ES-I3 (cell line): ENCODE measurements around the gene RALY.

Experiments
- H3K36me3 ChIP-seq: 2 replicates; pipeline ENCODE4 v1.6.1; 2013; ENCODE audit warnings: mild to moderate bottlenecking, low read length, control low read depth, moderate library complexity; ENCODE audit not compliant: insufficient read depth
- H3K4me1 ChIP-seq: 2 replicates; pipeline ENCODE4 v1.6.1; 2013; ENCODE audit warnings: mild to moderate bottlenecking, control low read depth, low read length; ENCODE audit not compliant: insufficient read depth
- H3K9ac ChIP-seq: 2 replicates; pipeline ENCODE4 v1.6.1; 2013; ENCODE audit warnings: low read depth, mild to moderate bottlenecking, low read length, moderate library complexity
- H3K9me3 ChIP-seq: 2 replicates; pipeline ENCODE4 v1.6.1; 2013; ENCODE audit warnings: mild to moderate bottlenecking, low read length, moderate library complexity; ENCODE audit not compliant: control insufficient read depth, insufficient read depth

Gene RALY

DNA sequence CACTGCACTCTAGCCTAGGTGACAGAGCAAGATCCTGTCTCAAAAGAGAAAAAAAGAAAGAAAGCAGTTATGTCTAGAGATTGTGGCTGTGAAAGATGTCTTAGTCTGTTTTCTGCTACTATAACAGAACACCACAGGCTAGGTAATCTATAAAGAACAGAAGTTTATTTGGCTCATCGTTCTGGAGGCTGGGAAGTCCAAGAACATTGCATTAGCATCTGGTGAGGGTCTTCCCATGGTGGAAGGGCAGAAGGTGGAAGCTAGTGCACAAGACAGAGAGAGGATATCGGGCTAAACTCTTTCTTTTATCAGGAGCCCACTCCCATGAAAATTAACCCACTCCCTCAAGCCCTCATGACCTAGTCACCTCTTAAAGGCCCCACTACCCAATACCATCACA, 16.2 kb upstream of the RALY start:
- no peaks in the 10 kb centered on the region for H3K4me1 ChIP-seq
- H3K36me3 ChIP-seq = no peaks in the 10 kb centered on the region
- H3K9me3 ChIP-seq = no peaks in the 10 kb centered on the region
- H3K9ac ChIP-seq = no peak overlapping the region

DNA sequence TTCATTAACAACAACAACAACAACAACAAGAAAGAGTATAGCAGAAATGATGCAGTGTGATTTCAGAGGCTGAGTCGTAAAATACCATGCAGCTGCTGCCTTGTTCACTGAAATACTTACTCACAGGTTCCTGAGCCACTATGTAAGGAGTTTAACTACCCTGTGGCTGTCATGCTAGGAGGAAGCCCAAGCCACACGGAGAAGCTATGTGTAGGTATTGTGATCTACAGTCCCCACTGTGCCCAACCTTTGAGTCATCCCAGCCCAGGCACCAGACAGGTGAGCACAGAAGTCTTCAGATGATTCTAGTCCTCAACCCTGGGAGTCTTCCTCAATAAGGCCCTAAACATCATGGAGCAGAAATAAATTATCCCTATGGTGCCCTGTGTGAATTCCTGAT, 14.6 kb upstream of the RALY start:
- no peaks in the 10 kb centered on the region for H3K9me3 ChIP-seq
- H3K4me1 ChIP-seq = no peaks in the 10 kb centered on the region
- H3K36me3 ChIP-seq = no peaks in the 10 kb centered on the region
- H3K9ac ChIP-seq = no peak overlapping the region

DNA sequence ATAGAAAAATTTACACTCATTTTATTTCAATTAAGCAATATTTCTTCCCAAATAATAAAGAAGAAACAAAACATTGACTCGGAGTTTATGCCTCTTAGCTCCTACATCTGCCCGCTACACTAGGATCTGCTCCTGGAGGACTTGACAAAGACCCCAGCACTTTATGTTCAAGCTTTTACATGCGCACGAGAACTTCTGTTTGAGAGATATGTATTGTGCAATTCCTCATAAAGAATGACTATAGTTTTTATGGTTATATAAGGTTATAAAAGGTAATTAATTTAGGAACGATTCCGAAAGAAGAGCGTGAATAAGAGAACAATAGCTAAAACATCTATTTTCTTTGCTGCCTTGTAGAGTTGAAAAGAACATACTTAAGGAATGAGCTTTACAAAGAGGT, 12.4 kb upstream of the RALY start:
- Histone ChIP-seq H3K36me3 (no peaks in the 10 kb centered on the region), H3K9me3 (no peaks in the 10 kb centered on the region), H3K9ac (no peak overlapping the region), H3K4me1 (no peaks in the 10 kb centered on the region)

DNA sequence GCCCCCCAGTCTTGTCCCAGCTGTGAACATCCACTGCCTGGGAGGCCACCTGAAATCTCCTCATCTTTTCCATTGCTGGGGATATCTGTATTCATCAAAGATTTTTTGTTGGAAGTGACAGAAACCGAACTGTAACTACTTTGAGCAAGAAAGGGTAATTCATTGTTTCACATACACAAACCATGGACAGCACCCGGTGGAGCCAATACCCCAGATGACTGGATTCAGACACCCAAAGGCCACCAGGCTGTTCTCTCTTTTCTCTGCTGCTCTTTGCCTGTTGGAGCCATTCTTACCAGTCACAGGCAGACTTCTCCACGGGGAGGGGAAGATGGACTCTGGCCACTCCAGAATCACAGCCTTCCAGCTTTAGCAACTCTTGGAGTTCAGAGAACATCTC, 11.7 kb upstream of the RALY start:
- H3K9ac ChIP-seq = no peak overlapping the region

DNA sequence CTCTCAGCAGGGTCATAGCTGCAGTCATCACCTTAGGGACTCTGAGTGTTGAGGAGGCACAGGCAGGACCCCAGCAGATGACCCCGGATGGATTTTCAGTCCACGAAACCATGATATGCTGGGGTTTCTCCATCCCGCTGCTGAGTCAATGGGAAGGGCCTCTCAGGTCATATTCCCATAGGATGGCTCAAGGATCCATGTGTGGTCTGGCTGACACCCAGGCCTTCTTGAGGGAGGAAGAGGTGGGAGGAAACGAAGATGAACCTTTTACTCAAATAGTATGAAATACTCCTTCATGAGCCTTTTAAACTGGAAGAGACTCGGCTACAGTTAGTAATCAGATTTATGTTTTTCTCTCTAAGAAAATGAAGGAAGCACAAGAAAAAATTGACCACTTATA, 10.3 kb upstream of the RALY start:
- Histone ChIP-seq H3K4me1 (no peaks in the 10 kb centered on the region), H3K9me3 (no peaks in the 10 kb centered on the region), H3K9ac (no peak overlapping the region), H3K36me3 (no peaks in the 10 kb centered on the region)

More for the DNA sequence above, 11.7 kb upstream of the RALY start:
- no peaks in the 10 kb centered on the region for H3K4me1 ChIP-seq
- H3K36me3 ChIP-seq = no peaks in the 10 kb centered on the region
- no peaks in the 10 kb centered on the region for H3K9me3 ChIP-seq

DNA sequence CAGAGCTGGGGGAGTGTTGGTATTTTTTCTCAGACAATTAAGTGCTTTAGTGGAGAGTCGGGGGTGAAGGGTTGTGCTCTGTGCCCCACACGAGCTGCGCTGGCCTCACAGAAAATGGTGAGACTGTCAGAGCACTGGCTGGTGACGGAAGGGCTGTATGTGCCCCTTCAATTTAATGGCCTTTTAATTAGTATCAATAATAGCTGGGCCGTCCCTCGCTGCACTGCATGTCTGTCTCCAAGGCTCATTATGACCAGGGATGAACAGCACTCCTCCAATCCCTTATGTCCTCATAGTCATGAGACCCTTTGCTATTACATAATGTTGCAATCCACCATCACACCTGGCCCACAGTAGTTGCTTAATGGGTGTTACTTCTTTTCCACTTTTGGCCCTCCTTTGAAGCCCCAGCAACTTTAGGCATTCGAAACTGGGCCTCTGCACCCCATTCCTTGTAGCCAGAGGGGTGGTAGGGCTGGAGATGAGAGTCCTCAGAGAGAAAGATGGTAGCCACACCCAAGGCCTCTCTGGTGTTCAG, 9.5 kb upstream of the RALY start:
- H3K4me1 ChIP-seq = no peaks in the 10 kb centered on the region
- no peak overlapping the region for H3K9ac ChIP-seq
- H3K9me3 ChIP-seq = no peaks in the 10 kb centered on the region
- H3K36me3 ChIP-seq = no peaks in the 10 kb centered on the region

DNA sequence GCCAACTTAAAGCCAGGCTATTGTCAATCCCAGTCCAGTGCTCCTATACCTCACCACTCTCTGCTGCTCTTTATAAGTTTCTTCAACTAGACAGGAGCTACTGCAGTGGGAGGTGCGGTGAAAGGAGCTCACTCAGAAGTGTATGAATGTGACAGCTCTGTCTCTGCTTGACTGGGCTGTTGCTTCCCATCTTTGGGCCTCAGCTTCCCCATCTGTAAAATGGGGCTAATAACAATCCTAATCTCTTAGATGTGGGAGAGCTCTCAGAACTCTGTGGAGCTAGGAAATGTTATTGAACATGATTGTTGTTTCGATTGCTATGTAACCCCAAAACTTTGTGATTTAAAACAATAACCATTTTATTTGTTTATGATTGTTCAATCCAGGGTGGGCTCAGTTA, 8.4 kb upstream of the RALY start:
- no peaks in the 10 kb centered on the region for H3K9me3 ChIP-seq
- no peaks in the 10 kb centered on the region for H3K36me3 ChIP-seq
- H3K9ac ChIP-seq = no peak overlapping the region
- no peaks in the 10 kb centered on the region for H3K4me1 ChIP-seq

DNA sequence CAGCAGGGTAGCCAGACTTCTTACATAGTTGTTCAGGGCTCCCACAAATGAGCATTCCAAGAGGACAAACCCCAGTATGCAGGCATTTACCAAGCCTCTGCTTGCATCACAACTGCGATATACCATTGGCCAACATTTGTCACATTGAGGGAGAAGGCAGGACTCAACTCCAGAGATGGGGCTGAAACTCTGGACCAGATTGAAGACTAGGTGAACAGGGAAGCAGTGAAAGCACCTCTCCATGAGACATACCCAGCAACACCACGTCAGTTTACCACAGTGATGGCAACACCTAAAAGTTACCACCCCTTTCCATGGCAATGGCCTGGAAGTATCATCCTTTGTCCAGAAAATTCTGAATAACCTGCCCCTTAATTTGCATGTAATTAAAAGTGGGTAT, 7.9 kb upstream of the RALY start:
- no peaks in the 10 kb centered on the region for H3K4me1 ChIP-seq
- H3K9ac ChIP-seq = no peak overlapping the region
- no peaks in the 10 kb centered on the region for H3K36me3 ChIP-seq
- H3K9me3 ChIP-seq = no peaks in the 10 kb centered on the region

DNA sequence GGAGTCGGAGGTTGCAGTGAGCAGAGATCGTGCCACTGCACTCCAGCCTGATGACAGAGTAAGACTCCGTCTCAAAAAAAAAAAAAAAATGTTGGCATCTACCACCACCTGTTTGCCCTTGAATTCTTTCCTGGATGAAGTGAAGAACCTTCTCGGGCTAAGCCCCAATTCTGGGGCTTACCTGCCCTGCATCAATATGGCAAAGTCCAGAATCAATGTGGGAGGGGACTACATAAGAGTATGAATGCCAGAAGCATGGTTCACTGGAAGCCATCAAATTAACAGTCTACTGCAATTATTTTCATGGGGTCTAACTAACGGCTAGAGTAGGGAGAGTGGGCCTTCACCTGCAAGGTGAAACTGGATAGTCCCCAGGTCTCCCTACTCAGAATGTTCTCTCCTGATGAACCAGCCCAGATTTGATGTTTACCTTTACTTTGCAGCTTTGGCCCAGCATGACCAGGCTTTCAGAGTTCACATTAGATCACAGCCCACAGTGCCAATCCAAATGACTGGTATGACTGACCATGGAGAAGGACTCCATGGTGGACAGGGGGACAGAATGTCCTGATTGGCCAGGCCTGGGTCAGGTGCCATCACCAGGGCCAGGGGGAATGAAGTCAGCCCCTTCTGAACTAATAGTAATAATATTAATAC, 7.0 kb upstream of the RALY start:
- H3K36me3 ChIP-seq = no peaks in the 10 kb centered on the region
- H3K4me1 ChIP-seq = peaks cover under 1% of the 10 kb centered on the region; the same call in 1 of the 2 replicates
- H3K9ac ChIP-seq = no peak overlapping the region
- no peaks in the 10 kb centered on the region for H3K9me3 ChIP-seq

DNA sequence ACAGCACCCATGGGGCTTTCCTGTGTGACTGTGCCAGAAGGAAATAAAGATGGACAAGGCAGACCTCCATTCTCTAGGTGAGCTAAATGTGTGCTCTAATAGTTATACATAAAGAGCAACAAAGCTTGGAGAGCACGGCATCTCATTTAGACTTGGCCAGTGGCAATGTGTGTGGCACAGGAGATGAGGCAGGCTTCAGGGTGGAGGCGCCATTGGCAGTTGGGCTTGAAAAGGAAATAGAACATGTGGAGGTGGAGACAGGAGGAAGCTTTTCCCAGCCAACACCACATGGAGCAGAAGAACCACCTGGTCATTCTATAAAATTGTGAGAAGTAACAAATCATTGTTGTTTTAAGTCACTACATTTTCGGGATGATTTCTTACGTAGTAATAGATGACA, 3.6 kb upstream of the RALY start:
- Histone ChIP-seq H3K4me1 (peaks cover 3% of the 10 kb centered on the region; the same call in 1 of the 2 replicates), H3K9me3 (no peaks in the 10 kb centered on the region), H3K36me3 (no peaks in the 10 kb centered on the region), H3K9ac (no peak overlapping the region)

DNA sequence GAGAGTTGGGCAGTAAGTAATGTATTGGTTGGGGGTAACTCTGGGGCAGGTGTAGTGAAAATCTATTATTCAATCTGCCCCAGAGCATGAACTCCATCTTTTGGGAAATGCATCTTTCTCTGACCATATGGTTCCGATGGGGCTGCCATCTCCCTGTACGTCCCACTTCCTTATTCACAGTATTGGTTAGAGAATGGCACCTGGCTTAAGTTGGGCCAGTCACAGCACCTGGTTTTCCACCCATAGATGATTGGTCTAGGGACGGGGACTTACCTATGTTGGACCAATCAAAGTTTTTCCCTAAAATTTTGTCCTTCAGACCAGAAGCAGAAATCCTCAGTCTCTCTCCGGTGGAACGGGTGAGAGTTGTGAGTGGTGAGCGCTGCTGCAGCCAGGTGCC, 2.2 kb upstream of the RALY start:
- Histone ChIP-seq H3K36me3 (no peaks in the 10 kb centered on the region), H3K4me1 (peaks cover 10% of the 10 kb centered on the region; the same call in 1 of the 2 replicates), H3K9me3 (no peaks in the 10 kb centered on the region), H3K9ac (peak overlapping the region; percentile 95; the same call in 1 of the 2 replicates)

DNA sequence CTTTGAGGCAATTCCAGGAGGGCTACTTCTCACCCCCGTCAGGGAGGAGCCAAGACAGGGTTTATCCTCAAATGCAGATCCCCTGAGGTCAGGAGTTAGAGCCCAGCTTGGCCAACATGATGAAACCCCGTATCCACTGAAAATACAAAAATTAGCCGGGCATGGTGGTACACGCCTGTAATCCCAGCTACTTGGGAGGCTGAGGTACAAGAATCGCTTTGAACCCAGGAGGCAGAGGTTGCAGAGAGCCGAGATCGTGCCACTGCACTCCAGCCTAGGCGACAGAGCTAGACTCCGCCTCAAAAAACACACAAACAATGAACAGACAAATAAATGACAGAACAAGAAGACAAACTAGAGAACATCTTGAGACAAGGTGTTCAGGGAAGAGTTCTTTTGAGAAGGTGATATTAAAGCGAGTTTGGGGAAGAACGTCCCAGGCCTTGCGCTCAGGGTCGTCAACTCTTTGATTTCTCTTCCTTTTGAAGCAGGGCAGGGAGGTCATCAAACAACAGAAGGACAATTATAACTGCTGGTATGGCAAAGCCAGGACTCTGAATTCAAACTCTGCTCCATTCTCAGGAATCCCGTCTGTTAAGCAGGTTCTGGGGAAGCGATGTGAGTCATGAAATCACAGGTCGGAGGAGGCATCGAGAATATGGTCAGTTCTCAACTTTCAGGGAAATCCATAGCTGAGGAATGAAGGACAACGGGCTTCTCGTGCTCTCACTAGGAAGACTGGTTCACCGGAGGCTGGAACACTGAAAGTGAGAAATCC, 1.4 kb upstream of the RALY start:
- Histone ChIP-seq H3K36me3 (no peaks in the 10 kb centered on the region), H3K9me3 (no peaks in the 10 kb centered on the region), H3K9ac (peak overlapping the region; percentile 95), H3K4me1 (peaks cover 10% of the 10 kb centered on the region; the same call in 1 of the 2 replicates)

DNA sequence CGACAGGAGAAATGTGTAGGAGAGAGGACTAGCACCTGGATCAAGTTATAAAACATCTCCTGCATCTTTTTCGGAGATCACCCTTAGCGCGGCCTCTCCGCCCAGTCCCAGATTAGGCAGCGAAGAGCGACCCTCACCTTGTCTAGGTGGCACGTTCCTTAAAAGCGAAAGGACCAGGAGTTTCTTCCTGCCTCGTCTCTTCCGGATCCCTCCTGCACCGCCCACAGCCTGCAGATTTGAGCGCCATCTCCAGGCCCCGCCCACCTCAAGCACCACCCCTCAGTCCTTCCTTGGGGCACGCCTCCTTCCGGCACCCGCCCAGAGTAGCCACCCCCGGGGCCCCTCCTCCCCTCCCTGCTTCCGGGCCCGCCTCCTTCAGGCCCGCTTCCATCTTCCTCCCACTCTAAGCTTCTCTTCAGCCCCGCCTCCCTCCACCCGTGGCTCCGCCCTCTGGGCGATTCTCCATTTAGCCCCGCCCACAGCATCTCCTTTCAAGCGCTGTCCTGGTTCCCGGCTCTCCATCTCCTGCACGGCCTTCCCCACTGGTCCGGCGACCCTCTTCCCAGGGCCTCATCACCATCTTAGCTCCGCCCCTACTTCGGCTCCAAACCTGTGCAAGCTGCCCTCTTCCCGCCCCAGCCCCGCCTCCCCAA, 662 bp upstream of the RALY start:
- peak overlapping the region; percentile 95 for H3K9ac ChIP-seq
- H3K9me3 ChIP-seq = no peaks in the 10 kb centered on the region
- H3K4me1 ChIP-seq = peaks cover 10% of the 10 kb centered on the region; the same call in 1 of the 2 replicates
- no peaks in the 10 kb centered on the region for H3K36me3 ChIP-seq

DNA sequence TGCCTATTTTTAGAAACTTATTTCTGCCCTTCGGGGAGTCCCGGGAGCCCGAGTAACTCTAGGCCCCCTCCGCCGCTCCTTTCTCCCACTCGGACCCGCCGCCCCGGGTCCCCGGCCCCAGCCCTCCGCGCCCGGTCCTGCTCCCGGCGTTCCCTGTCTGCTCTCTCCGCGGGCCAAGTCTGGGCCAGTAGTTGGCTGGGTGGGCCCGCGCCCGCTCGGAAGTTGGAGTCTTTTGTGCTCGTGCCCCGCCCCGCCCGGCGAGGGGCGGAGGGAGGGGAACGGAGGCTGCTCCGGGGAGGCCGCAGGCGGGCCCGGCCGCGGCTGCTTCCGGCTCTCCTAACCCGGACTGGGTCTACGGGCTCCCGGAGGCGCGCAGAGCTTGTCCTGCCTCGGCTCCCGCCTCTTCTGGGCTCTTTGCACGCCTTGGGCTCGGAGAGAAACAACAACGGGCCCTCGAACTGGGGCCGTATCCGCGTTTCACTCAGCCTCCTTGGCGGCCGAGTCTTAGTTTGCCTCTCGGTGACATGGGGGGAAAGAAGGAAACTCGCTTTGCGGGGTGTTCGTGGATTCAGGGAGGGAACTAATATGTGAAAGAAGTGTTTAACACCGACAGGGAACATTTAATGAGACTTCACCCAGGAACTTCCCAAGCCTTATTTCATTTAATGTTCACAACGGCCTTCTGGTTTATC, 657 bp downstream of the RALY start:
- Histone ChIP-seq H3K4me1 (peaks cover 10% of the 10 kb centered on the region; the same call in 1 of the 2 replicates), H3K9ac (peak overlapping the region; percentile 95), H3K36me3 (no peaks in the 10 kb centered on the region), H3K9me3 (no peaks in the 10 kb centered on the region)
